NCI-H748 (cell line): ENCODE measurements around the gene PRSS57.
"Not testable (repeated sequence)": the region's sequence is repeated elsewhere in the genome, so short reads cannot be mapped to it uniquely, and the experiment has no call there.

ENCODE experiments used
- DNase-seq: peaks from one replicate; lab custom pipeline; 2025; ENCODE audit not compliant: unreplicated experiment; lab: John Stamatoyannopoulos, UW

PRSS57 gene

DNA sequence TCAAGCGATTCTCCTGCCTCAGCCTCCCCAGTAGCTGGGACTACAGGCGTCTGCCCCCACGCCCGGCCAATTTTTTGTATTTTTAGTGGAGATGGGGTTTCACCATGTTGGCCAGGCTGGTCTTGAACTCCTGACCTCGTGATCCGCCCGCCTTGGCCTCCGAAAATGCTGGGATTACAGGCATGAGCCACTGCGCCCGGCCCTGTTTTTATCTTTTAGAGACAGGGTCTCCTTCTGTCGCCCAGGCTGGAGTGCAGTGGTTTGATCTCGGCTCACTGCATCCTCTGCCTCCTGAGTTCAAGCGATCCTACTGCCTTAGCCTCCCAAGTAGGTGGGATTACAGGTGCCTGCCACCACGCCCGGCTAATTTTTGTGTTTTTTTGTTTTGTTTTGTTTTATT lies 3.3 kb upstream of the PRSS57 start:
- DNase-seq: not testable (repeated sequence)

DNA sequence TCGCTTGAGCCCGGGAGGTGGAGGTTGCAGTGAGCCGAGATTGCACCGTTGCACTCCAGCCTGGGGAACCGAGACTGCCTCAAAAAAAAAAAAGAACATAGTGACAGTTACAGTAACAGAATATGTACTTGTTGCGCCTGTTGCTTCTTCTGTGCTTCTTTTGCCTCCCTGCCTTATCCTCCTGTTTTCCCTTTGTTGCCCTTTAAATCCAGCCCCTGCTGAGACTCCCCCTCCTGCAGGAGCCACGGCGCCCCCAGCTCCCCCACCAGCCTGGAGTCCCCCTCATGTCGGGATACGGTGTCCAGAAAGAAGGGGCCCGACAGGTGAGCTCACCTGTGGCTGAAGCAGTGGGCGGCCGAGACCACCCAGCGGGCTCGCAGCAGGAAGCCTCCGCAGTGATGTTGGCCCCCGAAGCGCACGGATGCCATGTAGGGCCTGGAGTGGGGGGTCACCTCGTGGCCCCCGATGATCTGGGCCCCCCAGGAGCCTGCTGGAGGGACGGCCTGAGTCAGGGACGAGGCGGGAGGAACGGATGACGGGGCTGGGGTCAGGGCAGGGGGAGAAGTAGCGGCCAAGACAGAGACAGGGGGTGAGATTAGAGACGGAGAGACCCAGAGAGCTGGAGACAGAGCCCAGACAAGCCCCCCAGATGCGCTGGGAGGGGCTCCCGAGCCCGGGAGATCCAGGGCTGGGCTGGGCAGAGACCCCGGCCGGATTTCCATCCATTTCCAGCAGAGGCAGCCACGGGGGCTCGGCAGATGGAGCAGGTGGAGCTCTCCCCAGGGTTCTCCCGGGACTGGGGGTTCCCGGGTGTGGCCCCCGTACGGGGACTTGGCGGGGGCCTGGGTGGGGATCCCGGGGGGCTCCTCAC lies 536 bp downstream of the PRSS57 start:
- no peak for DNase-seq

DNA sequence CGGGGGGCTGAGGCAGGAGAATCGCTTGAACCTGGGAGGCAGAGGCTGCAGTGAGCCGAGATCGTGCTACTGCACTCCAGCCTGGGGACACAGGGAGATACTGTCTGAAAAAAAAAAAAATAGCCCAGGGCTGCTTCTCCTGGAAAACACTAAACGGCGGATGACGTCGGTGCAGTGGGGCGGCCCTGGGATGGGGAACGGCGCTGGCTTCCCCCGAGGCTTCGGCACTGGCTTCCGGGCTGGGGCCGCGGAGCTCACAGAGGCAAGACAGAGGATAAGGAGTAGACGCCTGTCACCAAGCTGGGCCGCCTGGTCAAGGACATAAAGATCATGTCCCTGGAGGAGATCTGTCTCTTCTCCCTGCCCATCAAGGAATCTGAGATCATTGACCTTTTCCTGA lies 5.0 kb downstream of the PRSS57 start:
- DNase-seq: no peak

DNA sequence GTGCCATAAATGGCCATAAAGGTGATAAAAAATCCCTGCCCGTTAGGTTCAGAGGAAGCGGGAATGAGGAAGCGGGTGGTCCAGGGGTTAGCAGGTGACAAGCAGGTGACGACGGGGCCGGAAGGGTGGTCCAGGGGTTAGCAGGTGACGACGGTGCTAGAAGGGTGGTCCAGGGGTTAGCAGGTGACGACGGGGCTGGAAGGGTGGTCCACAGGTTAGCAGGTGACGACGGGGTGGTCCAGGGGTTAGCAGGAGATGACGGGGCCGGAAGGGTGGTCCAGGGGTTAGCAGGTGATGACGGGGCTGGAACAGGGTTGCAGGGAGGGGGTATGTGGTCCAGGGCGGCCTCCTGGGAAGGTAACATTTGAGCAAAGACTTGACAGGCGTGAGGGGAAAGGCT lies 6.3 kb downstream of the PRSS57 start:
- DNase-seq: no peak

DNA sequence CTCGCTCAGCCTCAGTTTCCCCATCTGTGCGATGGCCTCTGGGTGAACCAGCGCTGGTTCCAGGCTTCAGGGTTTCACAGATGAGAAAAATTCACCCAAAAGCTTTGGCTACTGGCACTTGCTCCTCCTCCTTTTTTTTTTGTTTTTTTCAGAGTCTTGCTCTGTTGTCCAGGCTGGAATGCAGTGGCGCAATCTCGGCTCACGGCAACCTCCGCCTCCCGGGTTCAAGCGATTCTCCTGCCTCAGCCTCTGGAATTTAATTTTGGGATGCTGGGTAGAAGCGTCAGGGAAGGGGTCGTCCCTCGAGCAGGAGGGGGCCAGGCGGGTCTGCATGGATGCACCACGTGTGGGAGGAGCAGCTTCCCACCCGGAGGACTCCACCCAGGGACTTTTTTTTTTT lies 7.0 kb downstream of the PRSS57 start:
- no peak for DNase-seq

DNA sequence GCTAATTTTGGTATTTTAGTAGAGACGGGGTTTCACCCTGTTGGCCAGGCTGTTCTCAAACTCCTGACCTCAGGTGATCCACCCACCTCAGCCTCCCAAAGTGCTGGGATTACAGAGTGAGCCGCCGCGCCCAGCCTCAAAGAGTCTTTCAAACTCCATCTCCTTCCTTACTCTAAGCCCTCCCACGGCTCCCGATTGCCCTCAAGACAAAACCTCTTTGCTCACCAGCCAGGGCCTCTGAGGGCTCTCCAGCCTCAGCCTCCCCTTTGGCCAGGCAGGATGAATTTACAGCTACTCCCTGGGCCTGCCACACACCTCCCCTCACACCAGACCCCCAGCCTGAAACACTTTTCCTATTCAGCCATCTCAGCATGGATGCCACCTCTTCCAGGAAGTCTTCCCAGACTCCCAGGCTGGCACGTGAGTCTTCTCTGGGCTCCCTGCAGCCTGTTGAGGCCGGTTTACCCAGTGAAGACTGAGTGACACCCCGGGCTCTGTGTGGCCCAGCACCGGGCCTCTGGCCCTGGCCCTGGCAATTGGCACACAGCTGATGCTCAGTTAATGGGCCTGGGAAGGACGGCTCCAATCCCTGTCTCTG lies 7.6 kb downstream of the PRSS57 start:
- no peak for DNase-seq

DNA sequence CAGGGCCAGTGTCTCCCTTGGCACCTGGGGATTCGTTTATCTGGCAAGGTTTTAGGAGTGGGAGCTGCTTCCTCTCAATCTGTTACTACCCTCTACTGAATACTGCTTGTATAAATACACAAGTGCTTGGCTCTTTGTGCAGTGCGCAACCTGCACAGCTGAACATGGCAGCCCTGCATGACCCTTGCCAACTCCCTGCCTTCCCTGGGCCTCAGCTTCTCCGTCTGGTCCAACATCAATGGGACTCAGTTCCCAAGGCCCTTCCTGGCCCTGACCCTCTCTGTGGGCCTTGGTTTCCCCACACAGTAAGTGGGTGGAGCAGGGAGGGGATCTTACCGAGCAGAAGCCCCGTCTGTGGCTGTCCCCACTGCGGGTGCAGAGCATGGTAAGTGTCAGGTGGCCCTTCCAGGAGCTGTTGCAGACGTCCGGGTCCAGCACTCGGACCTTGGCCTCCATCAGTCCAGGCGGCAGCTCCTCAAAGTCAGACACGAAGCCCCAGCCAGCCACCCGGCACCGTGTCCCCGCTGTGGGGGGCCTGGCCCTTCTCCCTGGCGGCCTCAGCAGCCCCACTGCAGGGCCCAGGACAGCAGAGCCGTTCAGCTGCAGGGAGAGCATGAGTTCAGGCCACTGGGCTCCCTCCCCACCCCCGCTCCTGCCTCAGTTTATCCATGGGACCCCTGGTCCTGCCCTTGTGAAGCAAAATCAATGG lies 8.5 kb downstream of the PRSS57 start:
- no peak for DNase-seq

DNA sequence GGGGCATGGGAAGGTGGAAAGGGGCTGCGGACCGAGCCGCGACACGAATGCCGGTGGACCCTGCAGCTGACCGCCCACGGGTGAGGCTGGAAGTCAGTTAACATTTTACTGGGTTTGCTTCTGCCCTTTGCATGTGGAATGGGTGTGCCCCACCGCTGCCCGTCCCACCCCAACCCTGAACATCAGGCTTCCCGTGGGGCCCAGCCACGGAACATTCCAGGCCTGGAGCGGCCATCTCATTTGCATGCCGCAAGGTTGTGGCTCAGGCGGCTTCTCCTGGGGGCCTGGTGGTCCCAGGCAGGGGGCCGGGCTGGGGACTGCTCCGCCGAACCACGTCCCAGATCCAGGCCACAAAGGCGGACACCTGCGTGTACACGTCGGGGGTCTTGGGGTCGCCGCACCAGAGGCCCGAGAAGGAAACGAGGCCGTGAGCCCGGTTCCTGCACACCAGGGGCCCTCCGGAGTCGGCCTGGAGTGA lies 9.8 kb downstream of the PRSS57 start:
- no peak for DNase-seq

DNA sequence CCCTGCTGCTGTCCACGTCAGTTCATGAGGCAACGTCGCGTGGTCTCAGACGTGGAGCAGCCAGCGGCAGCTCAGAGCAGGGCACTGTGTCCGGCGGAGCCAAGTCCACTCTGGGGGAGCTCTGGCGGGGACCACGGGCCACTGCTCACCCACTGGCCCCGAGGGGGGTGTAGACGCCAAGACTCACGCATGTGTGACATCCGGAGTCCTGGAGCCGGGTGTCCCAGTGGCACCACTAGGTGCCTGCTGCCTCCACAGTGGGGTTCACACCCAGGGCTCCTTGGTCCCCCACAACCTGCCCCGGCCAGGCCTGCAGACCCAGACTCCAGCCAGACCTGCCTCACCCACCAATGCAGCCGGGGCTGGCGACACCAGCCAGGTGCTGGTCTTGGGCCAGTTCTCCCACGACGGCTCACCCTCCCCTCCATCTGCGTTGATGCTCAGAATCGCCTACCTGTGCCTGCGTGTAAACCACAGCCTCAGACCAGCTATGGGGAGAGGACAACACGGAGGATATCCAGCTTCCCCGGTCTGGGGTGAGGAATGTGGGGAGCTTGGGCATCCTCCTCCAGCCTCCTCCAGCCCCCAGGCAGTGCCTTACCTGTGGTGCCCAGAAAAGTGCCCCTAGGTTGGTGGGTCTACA lies 12.5 kb downstream of the PRSS57 start:
- DNase-seq: no peak

DNA sequence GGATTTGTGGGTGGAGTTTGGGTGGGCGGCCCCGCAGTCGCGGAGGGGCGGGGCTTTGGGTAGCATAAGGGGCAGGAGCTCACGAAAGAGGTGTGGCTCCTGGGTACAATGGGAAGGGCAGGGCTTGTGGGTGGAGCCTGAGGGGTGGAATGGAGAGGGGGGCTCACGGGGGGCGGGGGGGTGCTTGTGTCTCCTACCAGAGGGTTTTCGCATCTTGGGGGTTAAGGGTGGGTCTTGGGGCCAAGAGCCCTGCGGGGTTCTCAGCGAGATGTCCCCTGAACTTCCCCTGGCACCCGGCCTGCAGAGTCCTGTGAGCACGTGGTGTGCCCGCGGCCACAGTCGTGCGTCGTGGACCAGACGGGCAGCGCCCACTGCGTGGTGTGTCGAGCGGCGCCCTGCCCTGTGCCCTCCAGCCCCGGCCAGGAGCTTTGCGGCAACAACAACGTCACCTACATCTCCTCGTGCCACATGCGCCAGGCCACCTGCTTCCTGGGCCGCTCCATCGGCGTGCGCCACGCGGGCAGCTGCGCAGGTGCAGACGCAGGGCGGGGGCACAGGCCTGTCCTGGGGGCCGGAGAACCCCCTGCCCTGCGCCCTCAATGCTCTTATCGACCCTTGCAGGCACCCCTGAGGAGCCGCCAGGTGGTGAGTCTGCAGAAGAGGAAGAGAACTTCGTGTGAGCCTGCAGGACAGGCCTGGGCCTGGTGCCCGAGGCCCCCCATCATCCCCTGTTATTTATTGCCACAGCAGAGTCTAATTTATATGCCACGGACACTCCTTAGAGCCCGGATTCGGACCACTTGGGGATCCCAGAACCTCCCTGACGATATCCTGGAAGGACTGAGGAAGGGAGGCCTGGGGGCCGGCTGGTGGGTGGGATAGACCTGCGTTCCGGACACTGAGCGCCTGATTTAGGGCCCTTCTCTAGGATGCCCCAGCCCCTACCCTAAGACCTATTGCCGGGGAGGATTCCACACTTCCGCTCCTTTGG lies 13.9 kb downstream of the PRSS57 start:
- no peak for DNase-seq

DNA sequence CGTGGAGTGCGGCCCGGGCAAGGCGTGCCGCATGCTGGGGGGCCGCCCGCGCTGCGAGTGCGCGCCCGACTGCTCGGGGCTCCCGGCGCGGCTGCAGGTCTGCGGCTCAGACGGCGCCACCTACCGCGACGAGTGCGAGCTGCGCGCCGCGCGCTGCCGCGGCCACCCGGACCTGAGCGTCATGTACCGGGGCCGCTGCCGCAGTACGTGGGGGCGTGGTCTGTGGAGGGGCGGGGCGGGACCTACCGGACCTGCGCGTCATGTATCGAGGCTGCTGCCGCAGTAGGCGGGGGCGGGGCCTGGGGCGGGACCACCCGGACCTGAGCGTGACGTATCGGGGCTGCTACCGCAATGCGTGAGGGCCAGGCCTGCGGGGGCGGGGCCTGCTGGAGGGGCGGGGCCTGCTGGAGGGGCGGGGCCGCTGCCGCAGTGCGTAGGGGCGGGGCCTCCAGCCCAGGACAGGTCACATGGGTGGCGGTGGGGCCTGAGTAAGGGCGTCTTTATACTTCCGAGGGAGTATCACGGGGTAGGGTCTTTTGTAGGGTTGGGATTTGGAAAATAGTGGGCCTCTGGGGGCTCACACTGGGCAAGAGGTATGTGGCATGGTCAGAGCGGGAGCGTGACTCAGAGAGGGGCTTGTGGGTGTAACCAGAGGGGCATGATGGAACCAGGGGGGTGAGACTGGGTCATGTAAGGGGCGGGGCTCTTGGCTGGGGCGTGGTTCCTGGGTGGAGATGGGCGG lies 14.8 kb downstream of the PRSS57 start:
- peak; percentile 93 for DNase-seq

DNA sequence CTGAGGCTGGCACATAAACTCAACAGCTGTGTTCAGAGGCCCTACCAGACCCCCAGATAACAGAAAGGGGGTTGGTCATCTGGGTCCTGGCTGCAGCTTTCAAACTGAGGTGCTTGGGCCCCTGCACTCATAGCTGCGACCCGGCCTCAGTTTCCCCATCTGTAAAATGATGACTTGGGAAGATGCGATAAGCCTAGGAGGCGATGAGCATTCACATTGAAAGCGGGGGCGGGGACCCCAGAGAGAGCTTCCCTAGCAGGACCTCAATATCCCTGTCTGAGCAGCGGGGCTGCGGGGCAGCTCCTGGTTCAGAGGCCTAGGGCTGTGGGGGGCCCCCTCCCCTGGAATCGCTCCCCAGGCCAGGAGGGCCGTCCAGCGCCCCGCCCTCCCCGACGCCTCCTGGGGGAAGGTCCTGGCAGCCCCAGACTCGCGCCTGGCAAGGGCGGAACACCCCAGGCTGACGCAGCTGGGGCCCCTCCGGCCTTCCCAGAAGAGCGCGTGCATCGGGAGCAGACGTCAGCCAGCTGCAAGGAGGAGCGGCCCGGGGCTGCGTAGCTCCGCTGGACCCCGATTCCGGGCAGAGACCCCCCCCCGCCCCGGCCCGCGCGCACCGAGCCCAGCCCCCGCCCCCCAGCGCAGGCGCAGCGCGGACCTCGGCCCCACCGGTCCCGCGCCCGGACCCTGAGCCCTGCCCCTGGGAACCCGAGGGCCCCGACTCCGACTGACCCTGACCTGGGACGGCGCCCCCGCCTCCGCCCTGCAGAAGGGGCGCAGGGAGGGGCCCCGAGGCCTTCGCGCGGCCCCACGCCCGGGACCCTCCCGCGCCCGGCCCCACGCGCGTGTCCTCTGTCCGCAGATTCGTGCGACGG lies 15.6 kb downstream of the PRSS57 start:
- DNase-seq: peak; percentile 43

DNA sequence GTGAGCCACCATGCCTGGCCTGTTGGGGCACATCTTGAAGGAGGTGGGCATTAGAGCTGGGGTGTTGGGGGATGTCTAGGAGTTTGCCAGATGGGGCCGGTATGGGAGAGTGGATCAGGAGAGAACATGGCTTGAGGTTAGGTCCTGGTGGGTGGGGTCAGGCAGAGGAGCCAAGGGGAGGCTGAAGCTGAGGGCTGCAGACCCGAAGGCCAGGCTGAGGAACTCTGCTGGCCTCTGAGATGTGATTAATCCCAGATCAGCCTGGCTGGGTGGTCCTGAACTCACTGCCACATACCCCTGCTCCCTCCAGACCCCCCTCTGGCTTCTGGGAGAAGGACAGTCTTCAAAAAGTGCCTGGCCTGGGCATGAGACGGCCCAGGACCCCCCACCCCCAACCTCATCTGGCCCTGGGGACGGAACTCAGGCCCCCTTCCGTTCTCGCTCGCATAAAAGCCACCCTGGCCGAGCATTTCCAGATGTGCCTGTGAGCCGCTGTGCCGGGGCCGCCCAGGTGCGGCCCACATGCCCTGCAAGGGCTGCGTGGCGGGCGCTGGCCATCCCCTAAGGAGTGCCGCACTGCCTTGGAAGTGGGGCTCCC lies 16.4 kb downstream of the PRSS57 start:
- DNase-seq: no peak

DNA sequence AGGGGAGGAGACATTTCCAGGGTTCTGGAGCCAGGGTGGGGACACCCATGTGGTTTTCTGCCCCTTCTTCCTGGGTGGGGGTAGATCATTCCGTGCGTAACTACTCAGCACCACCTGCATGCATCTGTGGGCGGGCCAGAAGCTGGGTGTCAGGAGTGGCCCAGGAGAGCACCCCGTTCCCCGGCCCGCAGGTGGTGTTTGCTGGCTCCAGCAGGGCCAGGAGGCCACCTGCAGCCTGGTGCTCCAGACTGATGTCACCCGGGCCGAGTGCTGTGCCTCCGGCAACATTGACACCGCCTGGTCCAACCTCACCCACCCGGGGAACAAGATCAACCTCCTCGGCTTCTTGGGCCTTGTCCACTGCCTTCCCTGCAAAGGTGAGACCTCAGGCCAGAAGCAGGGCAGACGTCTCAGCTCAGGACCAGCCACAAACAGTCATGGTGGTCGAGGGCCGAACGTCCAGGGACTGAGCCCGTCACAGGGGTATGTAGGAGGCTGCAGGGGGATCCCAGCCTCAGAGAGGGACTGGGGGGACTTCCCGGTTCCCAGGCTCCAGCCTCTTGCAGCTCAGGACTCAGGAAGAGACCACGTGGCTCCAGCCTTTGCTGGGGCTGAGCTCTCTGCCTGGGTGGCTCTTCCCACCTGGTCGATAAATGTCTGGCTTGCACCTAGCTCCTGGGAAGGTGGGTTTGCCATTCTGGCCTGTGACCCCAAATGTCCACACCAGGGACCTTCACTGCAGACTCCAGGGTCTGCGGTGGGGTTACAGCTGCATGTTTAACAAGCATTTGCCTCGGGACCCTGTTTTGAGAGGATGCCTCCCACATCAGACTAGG lies 17.4 kb downstream of the PRSS57 start:
- no peak for DNase-seq

DNA sequence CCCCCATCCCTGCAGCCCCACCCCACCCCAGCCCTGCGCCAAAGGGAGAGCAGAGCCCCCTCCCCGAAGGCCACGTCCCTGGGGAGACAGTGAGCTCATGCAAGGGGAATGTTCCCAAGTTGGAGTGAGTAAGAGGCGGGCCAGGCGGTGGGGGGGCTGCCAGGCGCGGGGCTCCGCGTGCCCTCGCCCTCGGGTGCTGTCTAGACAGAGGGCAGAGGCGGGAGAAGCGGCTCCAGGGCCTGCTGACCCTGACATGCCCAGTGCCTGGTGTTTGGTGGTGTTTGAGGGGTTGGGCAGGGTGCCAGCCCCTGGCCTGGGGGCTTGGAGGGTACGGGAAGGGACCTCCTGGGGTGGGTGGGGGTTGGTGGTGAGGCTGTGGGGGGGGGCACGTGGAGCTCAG lies 18.1 kb downstream of the PRSS57 start:
- DNase-seq: no peak

DNA sequence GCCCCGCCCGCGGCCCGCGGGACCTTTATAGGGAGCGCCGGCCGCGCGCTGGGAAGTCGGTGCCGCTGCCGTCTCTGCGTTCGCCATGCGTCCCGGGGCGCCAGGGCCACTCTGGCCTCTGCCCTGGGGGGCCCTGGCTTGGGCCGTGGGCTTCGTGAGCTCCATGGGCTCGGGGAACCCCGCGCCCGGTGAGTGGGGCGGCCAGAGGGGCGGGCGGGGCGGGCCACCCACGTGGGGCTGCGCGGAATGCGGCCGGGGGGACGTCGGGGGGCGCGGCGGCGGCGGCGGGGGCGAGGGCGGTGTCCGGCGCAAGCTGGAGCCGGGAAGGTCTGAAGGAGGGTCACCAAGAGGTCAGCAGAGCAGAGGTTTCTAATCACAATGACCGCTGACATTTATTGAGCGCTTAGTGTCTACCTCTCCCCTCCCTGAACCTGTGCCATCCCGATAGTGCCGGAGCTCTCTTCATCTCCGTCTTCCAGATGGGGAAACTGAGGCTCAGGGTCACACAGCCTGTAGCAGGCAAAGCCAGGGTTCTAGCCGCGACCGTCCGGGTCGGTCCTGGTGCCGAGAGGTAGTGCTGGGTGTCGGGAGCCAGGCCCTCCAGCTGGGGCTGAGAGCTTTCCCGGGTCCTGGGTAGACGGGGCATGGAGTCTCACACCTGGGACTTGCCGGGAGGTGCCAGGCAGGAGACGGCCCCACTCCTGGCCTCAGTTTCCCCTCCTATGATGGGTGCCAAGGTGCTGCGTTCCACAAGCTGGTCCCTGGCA lies 18.7 kb downstream of the PRSS57 start, which contains the start of gene FSTL3:
Gene FSTL3 (plus strand): TSS at position 54 of the 767 bp plus-strand sequence. CDS start 32 bp downstream, at position 86.
- no peak for DNase-seq

DNA sequence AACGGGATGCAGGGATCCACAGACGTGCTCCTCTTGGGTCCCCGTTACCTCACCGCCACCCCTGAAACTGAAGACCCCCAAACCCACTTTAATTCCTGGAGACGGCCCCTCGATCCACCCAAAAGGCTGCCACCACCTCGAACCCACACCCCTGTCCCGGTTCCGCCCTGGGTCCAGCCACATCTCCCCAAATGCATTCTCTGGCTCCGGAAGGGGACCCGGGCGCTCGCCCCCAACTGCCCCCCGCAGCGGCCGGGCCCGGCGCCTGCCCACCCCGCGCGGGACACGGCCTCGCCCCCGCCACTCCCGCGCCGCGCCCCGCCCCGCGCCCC lies 19.3 kb downstream of the PRSS57 start:
- no peak for DNase-seq
